Gastroesophageal sphincter (tissue), 4 donors: ENCODE measurements around the gene CCDC106. TPM values are rescaled to one million over a fixed set of nuclear protein-coding genes. Genes with fewer than 3 reads are reported as not detected.

Experiments
- ATAC-seq: fragments of 150-250 bp; one replicate; pipeline ENCODE4 v1.9.1; 2016; ENCODE audit warnings: mild to moderate bottlenecking, moderate library complexity
- H3K27ac ChIP-seq, 4 donors: fragments of 200-600 bp; sonication (generic) in 3 of 4; 1 replicate in 3 of 4; 2 replicates in 1 of 4; pipeline ENCODE4 v1.5.1; 2016 to 2019
- H3K27me3 ChIP-seq: fragments of 200-600 bp; sonication (generic); one replicate; pipeline ENCODE4 v1.5.1; 2019
- H3K36me3 ChIP-seq, 2 donors: fragments of 200-600 bp; sonication (generic); one replicate each; pipeline ENCODE4 v1.5.1; 2019; ENCODE audit warnings: control low read depth in 1 of 2
- H3K4me1 ChIP-seq, 3 donors: fragments of 200-600 bp; sonication (generic); 1 replicate in 2 of 3; 2 replicates in 1 of 3; pipeline ENCODE4 v1.5.1; 2016 to 2019; ENCODE audit warnings: control low read depth in 2 of 3
- H3K4me3 ChIP-seq, 2 donors: fragments of 200-600 bp; sonication (generic); one replicate each; pipeline ENCODE4 v1.5.1; 2019; ENCODE audit warnings: mild to moderate bottlenecking in 1 of 2, moderate library complexity in 1 of 2
- H3K9me3 ChIP-seq, 3 donors: fragments of 200-600 bp; sonication (generic); one replicate each; pipeline ENCODE4 v1.5.1; 2017 to 2019; ENCODE audit warnings: control low read depth in 2 of 3
- EP300 ChIP-seq: sonication (generic); formaldehyde crosslinking; IDR thresholded peaks from one replicate; pipeline ENCODE4 v1.6.1; 2017; ENCODE audit warnings: antibody characterized with exemption, mild to moderate bottlenecking
- POLR2A ChIP-seq, 2 donors: fragments of 450-650 bp; IDR thresholded peaks; one replicate each; pipeline ENCODE4 v1.6.1; 2017; ENCODE audit warnings: antibody characterized with exemption in 2 of 2, mild to moderate bottlenecking in 2 of 2, moderate library complexity in 1 of 2
- POLR2AphosphoS5 ChIP-seq: sonication (generic); formaldehyde crosslinking; IDR thresholded peaks from one replicate; pipeline ENCODE4 v1.6.1; 2017; ENCODE audit warnings: antibody characterized with exemption
- WGBS, 2 donors: methylation state at CpG; one replicate each; pipeline ENCODE4 v1.1.5; 2018; ENCODE audit warnings: low coverage in 1 of 2; 5-methylcytosine and 5-hydroxymethylcytosine counted together
- total RNA-seq, 4 donors: library from RNA; depleted of rRNA; stranded (reverse); fragments of >200 nt; gene quantifications; one replicate each; pipeline ENCODE4 v1.1.0, GENCODE V29; 2016
- TF ChIP-seq, protein P1 (sequence below), 4 experiments: fragments of 200-600 bp in 2 of 4; fragments of 450-650 bp in 2 of 4; sonication (generic) in 1 of 4; IDR thresholded peaks; one replicate each; pipeline ENCODE4 v1.5.1; 2017 to 2019; ENCODE audit warnings: antibody characterized with exemption in 4 of 4, mild to moderate bottlenecking in 2 of 4, moderate library complexity in 2 of 4

Gene CCDC106
- total RNA-seq, 4 donors from 2014 or later, result 11.4 to 28.5 (median 15.5) TPM

DNA sequence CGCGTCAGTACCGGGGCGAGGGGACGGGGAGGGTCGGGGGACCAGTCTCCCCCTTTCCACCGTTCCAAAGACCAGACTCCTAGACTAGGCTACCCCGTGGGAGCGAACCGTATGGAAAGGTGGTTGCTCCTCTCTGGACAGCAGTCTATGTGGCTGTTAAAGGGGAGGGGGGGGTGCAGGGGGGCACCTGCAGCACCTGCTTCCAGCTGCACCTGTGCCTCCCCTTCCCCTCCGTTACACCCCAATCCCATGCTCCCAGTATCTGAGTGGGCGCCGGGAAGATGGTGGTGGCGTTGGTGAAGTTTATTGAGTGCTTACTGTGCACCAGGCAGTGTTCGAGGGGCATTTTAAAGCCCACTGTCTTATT, 47.4 kb upstream of the CCDC106 start:
- no peaks in the 10 kb centered on the region for H3K27me3 ChIP-seq
- H3K4me1 ChIP-seq, result peaks cover 0 to 36% (median 12%) of the 10 kb centered on the region in 3 donors
- 9% methylated on average over 5 of the region's 15 CpGs; no CpG with 5 or more reads in 1 of the 2 donors for WGBS, 2 donors
- no peak for ATAC-seq
- no peaks in the 10 kb centered on the region for H3K9me3 ChIP-seq
- H3K4me3 ChIP-seq, result peak overlapping the region; percentile 49 to 70
- peaks cover 0 to 31% of the 10 kb centered on the region in 2 donors for H3K36me3 ChIP-seq
- TF ChIP-seq EP300 (no peak), POLR2A (IDR thresholded peaks at IDR 0.05) (no peak), POLR2AphosphoS5 (no peak)
- TF ChIP-seq, protein P1, sequence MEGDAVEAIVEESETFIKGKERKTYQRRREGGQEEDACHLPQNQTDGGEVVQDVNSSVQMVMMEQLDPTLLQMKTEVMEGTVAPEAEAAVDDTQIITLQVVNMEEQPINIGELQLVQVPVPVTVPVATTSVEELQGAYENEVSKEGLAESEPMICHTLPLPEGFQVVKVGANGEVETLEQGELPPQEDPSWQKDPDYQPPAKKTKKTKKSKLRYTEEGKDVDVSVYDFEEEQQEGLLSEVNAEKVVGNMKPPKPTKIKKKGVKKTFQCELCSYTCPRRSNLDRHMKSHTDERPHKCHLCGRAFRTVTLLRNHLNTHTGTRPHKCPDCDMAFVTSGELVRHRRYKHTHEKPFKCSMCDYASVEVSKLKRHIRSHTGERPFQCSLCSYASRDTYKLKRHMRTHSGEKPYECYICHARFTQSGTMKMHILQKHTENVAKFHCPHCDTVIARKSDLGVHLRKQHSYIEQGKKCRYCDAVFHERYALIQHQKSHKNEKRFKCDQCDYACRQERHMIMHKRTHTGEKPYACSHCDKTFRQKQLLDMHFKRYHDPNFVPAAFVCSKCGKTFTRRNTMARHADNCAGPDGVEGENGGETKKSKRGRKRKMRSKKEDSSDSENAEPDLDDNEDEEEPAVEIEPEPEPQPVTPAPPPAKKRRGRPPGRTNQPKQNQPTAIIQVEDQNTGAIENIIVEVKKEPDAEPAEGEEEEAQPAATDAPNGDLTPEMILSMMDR (IDR thresholded peaks at IDR 0.05), result no peak
- H3K27ac ChIP-seq, result peak overlapping the region; percentile 93 to 99 (median 96)

DNA sequence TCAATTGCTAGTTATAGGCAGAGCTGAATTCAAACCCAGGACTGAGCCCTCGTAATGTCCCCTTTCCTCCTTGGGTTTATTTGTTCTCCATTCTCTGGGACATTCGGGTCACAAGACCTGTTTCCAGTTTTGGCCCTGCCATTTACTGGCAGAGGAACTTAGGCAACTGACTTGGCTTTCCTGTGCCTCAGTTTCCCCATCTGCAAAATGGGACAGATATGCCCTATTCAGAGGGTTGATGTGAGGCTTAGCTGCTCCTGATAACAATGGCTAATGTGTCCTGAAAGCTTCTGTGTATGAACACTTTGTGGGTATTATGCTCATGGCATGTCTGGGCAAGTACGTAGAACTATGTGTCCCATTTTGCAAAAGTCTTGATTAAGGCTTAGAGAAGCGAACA, 46.9 kb upstream of the CCDC106 start:
- Histone ChIP-seq H3K4me3 (peak overlapping the region; percentile 49 to 70), H3K36me3 (peaks cover 0 to 27% of the 10 kb centered on the region in 2 donors), H3K27ac (peak overlapping the region; percentile 93 to 99 (median 96)), H3K27me3 (no peaks in the 10 kb centered on the region), H3K4me1 (peaks cover 0 to 39% (median 12%) of the 10 kb centered on the region in 3 donors), H3K9me3 (no peaks in the 10 kb centered on the region)
- WGBS, 2 donors, result 68 to 72% methylated on average over 2 to 4 of the region's 4 CpGs
- TF ChIP-seq POLR2A (IDR thresholded peaks at IDR 0.05) (no peak), EP300 (no peak), POLR2AphosphoS5 (no peak)
- TF ChIP-seq, protein P1 (IDR thresholded peaks at IDR 0.05), result no peak
- ATAC-seq, result no peak

DNA sequence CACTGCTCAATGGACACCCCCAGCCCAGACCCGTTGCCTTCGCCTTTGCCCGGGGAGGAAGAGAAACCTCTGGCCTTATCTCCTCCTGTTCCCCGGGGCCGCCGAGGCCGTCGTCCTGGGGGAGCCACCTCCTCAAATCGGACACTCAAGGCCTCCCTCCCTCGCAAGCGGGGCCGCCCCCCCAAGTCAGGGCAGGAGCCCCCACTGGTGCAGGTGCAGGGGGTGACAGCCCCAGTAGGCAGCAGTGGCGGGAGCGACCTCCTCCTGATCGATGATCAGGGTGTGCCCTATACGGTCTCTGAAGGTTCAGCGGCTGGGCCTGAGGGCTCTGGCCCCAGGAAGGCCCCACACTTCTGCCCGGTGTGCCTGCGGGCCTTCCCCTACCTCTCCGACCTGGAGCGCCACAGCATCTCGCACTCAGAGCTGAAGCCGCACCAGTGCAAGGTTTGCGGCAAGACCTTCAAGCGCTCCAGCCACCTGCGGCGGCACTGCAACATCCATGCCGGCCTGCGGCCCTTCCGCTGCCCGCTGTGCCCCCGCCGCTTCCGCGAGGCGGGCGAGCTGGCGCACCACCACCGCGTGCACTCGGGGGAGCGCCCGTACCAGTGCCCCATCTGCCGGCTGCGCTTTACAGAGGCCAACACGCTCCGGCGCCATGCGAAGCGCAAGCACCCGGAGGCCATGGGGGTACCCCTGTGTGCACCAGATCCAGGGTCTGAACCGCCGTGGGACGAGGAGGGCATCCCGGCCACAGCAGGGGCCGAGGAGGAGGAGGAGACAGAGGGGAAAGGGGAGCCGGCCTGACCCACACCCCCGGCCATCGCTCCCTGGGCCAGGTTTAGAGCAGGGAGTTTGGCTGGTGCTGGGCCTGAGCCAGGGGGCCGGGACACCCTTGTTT, 45.7 kb upstream of the CCDC106 start:
- H3K27ac ChIP-seq, result no peak overlapping the region
- ATAC-seq, result no peak
- no peaks in the 10 kb centered on the region for H3K9me3 ChIP-seq
- H3K27me3 ChIP-seq, result no peaks in the 10 kb centered on the region
- WGBS, 2 donors, result 80% methylated on average over 1 of the region's 60 CpGs; no CpG with 5 or more reads in 1 of the 2 donors
- H3K4me3 ChIP-seq, result no peak overlapping the region
- H3K4me1 ChIP-seq, result peaks cover 0 to 51% (median 21%) of the 10 kb centered on the region in 3 donors
- TF ChIP-seq POLR2A (IDR thresholded peaks at IDR 0.05) (no peak), POLR2AphosphoS5 (no peak), EP300 (no peak)
- TF ChIP-seq, protein P1 (IDR thresholded peaks at IDR 0.05), result no peak
- H3K36me3 ChIP-seq, result peaks cover 0 to 14% of the 10 kb centered on the region in 2 donors

DNA sequence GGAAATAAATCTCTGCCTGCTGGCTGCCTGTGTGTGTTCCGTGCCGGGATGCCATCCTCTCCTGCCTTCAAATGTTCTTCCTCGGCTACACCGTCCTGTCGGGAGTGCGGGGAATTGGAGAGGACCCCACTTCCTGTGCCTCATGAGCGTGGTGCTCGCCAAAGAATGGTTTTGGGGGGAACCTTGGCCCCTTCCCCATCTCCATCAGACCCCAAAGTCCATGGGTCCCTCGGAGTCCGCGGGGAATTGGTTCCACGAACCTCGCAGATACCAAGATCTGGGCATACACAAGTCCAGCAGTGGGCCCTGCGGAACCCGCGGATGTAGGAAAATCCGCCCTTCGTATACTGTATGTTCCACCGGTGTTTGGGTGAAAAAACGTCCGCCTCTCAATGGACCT, 44.9 kb upstream of the CCDC106 start:
- WGBS, 2 donors, result 84 to 88% methylated on average over 14 to 20 of the region's 21 CpGs
- Histone ChIP-seq H3K27ac (no peak overlapping the region), H3K4me3 (no peak overlapping the region), H3K36me3 (peaks cover 0 to 10% of the 10 kb centered on the region in 2 donors), H3K27me3 (no peaks in the 10 kb centered on the region), H3K4me1 (peaks cover 0 to 58% (median 21%) of the 10 kb centered on the region in 3 donors), H3K9me3 (no peaks in the 10 kb centered on the region)
- ATAC-seq, result no peak
- TF ChIP-seq, protein P1 (IDR thresholded peaks at IDR 0.05), result no peak
- TF ChIP-seq POLR2A (IDR thresholded peaks at IDR 0.05), result no peak
